DND-41 (cell line): ENCODE results near the gene DDX39A.

Experiments
- ATAC-seq: fragments of 200-7000 bp; cut with Tn5 transposase; 3 replicates; pipeline ENCODE4 v1.9.1; 2021; ENCODE audit warnings: low read depth; ENCODE audit not compliant: insufficient read depth
- DNase-seq: peaks from one replicate; pipeline ENCODE4 v3.0.0-alpha.2; 2020
- H2AFZ ChIP-seq: 2 replicates; pipeline ENCODE4 v1.6.0; 2012; ENCODE audit warnings: low read depth, low read length
- H3K27ac ChIP-seq: 2 replicates; pipeline ENCODE4 v1.5.1; 2012; ENCODE audit warnings: low read length, inconsistent platforms
- H3K27me3 ChIP-seq: fragments of 200-600 bp; sonication (generic); 2 replicates; pipeline ENCODE4 v1.6.0; 2012; ENCODE audit warnings: low read length, mild to moderate bottlenecking, inconsistent platforms; ENCODE audit not compliant: insufficient read depth, poor library complexity
- H3K36me3 ChIP-seq: 2 replicates; pipeline ENCODE4 v1.5.1; 2012; ENCODE audit warnings: low read length, inconsistent platforms; ENCODE audit not compliant: insufficient read depth
- H3K4me1 ChIP-seq: 2 replicates; pipeline ENCODE4 v1.5.1; 2012; ENCODE audit warnings: mild to moderate bottlenecking, low read length; ENCODE audit not compliant: insufficient read depth
- H3K4me2 ChIP-seq: 2 replicates; pipeline ENCODE4 v1.6.0; 2012; ENCODE audit warnings: mild to moderate bottlenecking, moderate library complexity, low read length, inconsistent platforms; ENCODE audit not compliant: insufficient read depth
- H3K4me3 ChIP-seq, 2 experiments: fragments of 200-600 bp in 1 of 2; shearing (Covaris generic) in 1 of 2; 2 replicates each; pipeline ENCODE4 v1.5.1; 2012 to 2016; ENCODE audit warnings: inconsistent platforms in 2 of 2, low read length in 2 of 2, mild to moderate bottlenecking in 2 of 2, low read depth in 1 of 2, moderate library complexity in 1 of 2
- H3K79me2 ChIP-seq: 2 replicates; pipeline ENCODE4 v1.6.0; 2012; ENCODE audit warnings: low read length, inconsistent platforms; ENCODE audit not compliant: insufficient read depth
- H3K9ac ChIP-seq: 2 replicates; pipeline ENCODE4 v1.6.0; 2012; ENCODE audit warnings: low read depth, mild to moderate bottlenecking, inconsistent platforms, low read length, moderate library complexity
- H3K9me3 ChIP-seq: 2 replicates; pipeline ENCODE4 v1.5.1; 2012; ENCODE audit warnings: low read length, moderate library complexity, mild to moderate bottlenecking, inconsistent platforms; ENCODE audit not compliant: insufficient read depth, severe bottlenecking
- H4K20me1 ChIP-seq: 2 replicates; pipeline ENCODE4 v1.6.0; 2012; ENCODE audit warnings: low read length; ENCODE audit not compliant: insufficient read depth
- CTCF ChIP-seq: IDR thresholded peaks from 2 replicates; pipeline ENCODE4 v1.5.1; 2012; ENCODE audit warnings: borderline replicate concordance, low read length, moderate library complexity, mild to moderate bottlenecking; ENCODE audit not compliant: poor library complexity, severe bottlenecking; ENCODE audit errors: extremely low read depth
- EZH2 ChIP-seq: IDR thresholded peaks from 3 replicates; pipeline ENCODE4 v1.6.1; 2012; ENCODE audit warnings: borderline replicate concordance, low read depth, mild to moderate bottlenecking, moderate library complexity, low read length, inconsistent platforms; ENCODE audit not compliant: severe bottlenecking

The DDX39A gene

GRCh38 chr19:14412996-14413692 lies 6.0 kb downstream of the DDX39A start:
- Histone ChIP-seq H3K79me2 (peaks cover 85% of the 10 kb centered on the region), H3K4me1 (peaks cover 38% of the 10 kb centered on the region), H3K9ac (no peak overlapping the region), H3K4me2 (peak overlapping the region; percentile 22; the same call in 1 of the 2 replicates), H4K20me1 (peaks cover 99% of the 10 kb centered on the region), H3K4me3 (no peak overlapping the region), H3K9me3 (no peaks in the 10 kb centered on the region), H2AFZ (no peak overlapping the region), H3K36me3 (peaks cover 91% of the 10 kb centered on the region), H3K27me3 (no peaks in the 10 kb centered on the region), H3K27ac (no peak overlapping the region)
- no peak for DNase-seq
- no peak for ATAC-seq
- TF ChIP-seq CTCF, result no peak
- no peak for TF ChIP-seq EZH2

GRCh38 chr19:14412324-14412995 lies 6.7 kb downstream of the DDX39A start:
- no peaks in the 10 kb centered on the region for H3K27me3 ChIP-seq
- H2AFZ ChIP-seq, result no peak overlapping the region
- no peak overlapping the region for H3K9ac ChIP-seq
- H3K4me2 ChIP-seq, result peak overlapping the region; percentile 22; the same call in 1 of the 2 replicates
- no peak overlapping the region for H3K27ac ChIP-seq
- ATAC-seq (no peak), DNase-seq (no peak)
- H3K4me1 ChIP-seq, result peaks cover 35% of the 10 kb centered on the region
- H3K79me2 ChIP-seq, result peaks cover 78% of the 10 kb centered on the region
- H4K20me1 ChIP-seq, result peaks cover 100% of the 10 kb centered on the region
- H3K36me3 ChIP-seq, result peaks cover 94% of the 10 kb centered on the region
- H3K4me3 ChIP-seq, result no peak overlapping the region
- H3K9me3 ChIP-seq, result no peaks in the 10 kb centered on the region
- TF ChIP-seq EZH2, result no peak

- H3K27ac ChIP-seq, result no peak overlapping the region
- ATAC-seq (no peak), DNase-seq (no peak)
- H3K4me2 ChIP-seq, result peak overlapping the region; percentile 17; the same call in 1 of the 2 replicates
- peaks cover 29% of the 10 kb centered on the region for H3K4me1 ChIP-seq
- H2AFZ ChIP-seq, result no peak overlapping the region
- no peaks in the 10 kb centered on the region for H3K9me3 ChIP-seq
- peaks cover 72% of the 10 kb centered on the region for H3K79me2 ChIP-seq
- no peak for TF ChIP-seq EZH2
- TF ChIP-seq CTCF, result no peak
- no peak overlapping the region for H3K9ac ChIP-seq
- no peak overlapping the region for H3K4me3 ChIP-seq
- H3K27me3 ChIP-seq, result no peaks in the 10 kb centered on the region
- peaks cover 92% of the 10 kb centered on the region for H3K36me3 ChIP-seq
- H4K20me1 ChIP-seq, result peaks cover 98% of the 10 kb centered on the region
Measured at GRCh38 chr19:14411938-14412245, 7.2 kb downstream of the DDX39A start.

- H3K27ac ChIP-seq, result no peak overlapping the region
- no peak overlapping the region for H3K9ac ChIP-seq
- peaks cover 23% of the 10 kb centered on the region for H3K4me1 ChIP-seq
- peaks cover 67% of the 10 kb centered on the region for H3K79me2 ChIP-seq
- no peak for DNase-seq
- no peak overlapping the region for H3K4me3 ChIP-seq
- no peak overlapping the region for H3K4me2 ChIP-seq
- no peak for ATAC-seq
- no peaks in the 10 kb centered on the region for H3K27me3 ChIP-seq
- H4K20me1 ChIP-seq, result peaks cover 98% of the 10 kb centered on the region
- TF ChIP-seq CTCF, result no peak
- H2AFZ ChIP-seq, result no peak overlapping the region
- peaks cover 92% of the 10 kb centered on the region for H3K36me3 ChIP-seq
- no peaks in the 10 kb centered on the region for H3K9me3 ChIP-seq
Measured at GRCh38 chr19:14411161-14411937, 7.8 kb downstream of the DDX39A start.
